ENCODE data around the gene CHML.
A peak's percentile ranks its signal among the peaks of the same experiment; 100 is the strongest.
"Not testable (repeated sequence)": the region's sequence is repeated elsewhere in the genome, so short reads cannot be mapped to it uniquely, and the experiment has no call there.

CHML gene

GRCh38 chr1:241640149-241640866 lies at the start of gene CHML, which contains the start of gene OPN3:
CHML (minus strand) TSS chr1:241640369; CDS start chr1:241635766, 4,603 bp downstream.
OPN3 (minus strand) TSS chr1:241640369; CDS start chr1:241640254, 115 bp downstream.
- peak; percentile 87 for DNase-seq (ENCODE audit: low read depth)

GRCh38 chr1:241688940-241689368 lies 48.8 kb upstream of the CHML start:
- DNase-seq (ENCODE audit: low read depth), result no peak

GRCh38 chr1:241684108-241684507 lies 43.9 kb upstream of the CHML start:
- DNase-seq (ENCODE audit: low read depth), result no peak

GRCh38 chr1:241682921-241683320 lies 42.8 kb upstream of the CHML start:
- no peak for DNase-seq (ENCODE audit: low read depth)

- DNase-seq (ENCODE audit: low read depth), result not testable (repeated sequence)
Observed at GRCh38 chr1:241681861-241682448, 41.8 kb upstream of the CHML start.

GRCh38 chr1:241679961-241680360 lies 39.8 kb upstream of the CHML start:
- no peak for DNase-seq (ENCODE audit: low read depth)

- no peak for DNase-seq (ENCODE audit: low read depth)
Observed at GRCh38 chr1:241679404-241679803, 39.2 kb upstream of the CHML start.

GRCh38 chr1:241678536-241678935 lies 38.4 kb upstream of the CHML start:
- no peak for DNase-seq (ENCODE audit: low read depth)

GRCh38 chr1:241677201-241677600 lies 37.0 kb upstream of the CHML start:
- DNase-seq (ENCODE audit: low read depth), result no peak

- DNase-seq (ENCODE audit: low read depth), result no peak
Observed at GRCh38 chr1:241675983-241676382, 35.8 kb upstream of the CHML start.

- DNase-seq (ENCODE audit: low read depth), result no peak
Observed at GRCh38 chr1:241674805-241675384, 34.7 kb upstream of the CHML start.

GRCh38 chr1:241672301-241672700 lies 32.1 kb upstream of the CHML start:
- DNase-seq (ENCODE audit: low read depth), result no peak

GRCh38 chr1:241666419-241666818 lies 26.2 kb upstream of the CHML start:
- DNase-seq (ENCODE audit: low read depth), result no peak

GRCh38 chr1:241660424-241660972 lies 20.3 kb upstream of the CHML start:
- DNase-seq (ENCODE audit: low read depth), result no peak

- DNase-seq (ENCODE audit: low read depth), result not testable (repeated sequence)
Observed at GRCh38 chr1:241659016-241659415, 18.8 kb upstream of the CHML start.

- no peak for DNase-seq (ENCODE audit: low read depth)
Observed at GRCh38 chr1:241658081-241658793, 18.1 kb upstream of the CHML start.

- DNase-seq (ENCODE audit: low read depth), result no peak
Observed at GRCh38 chr1:241654641-241655040, 14.5 kb upstream of the CHML start.

- no peak for DNase-seq (ENCODE audit: low read depth)
Observed at GRCh38 chr1:241654019-241654418, 13.8 kb upstream of the CHML start.

- DNase-seq (ENCODE audit: low read depth), result no peak
Observed at GRCh38 chr1:241652012-241652411, 11.8 kb upstream of the CHML start, which contains the start of gene WDR64. WDR64 (plus strand) TSS chr1:241652281; CDS start chr1:241652485, 204 bp downstream.

- DNase-seq (ENCODE audit: low read depth), result no peak
Observed at GRCh38 chr1:241648159-241648558, 8.0 kb upstream of the CHML start.

- DNase-seq (ENCODE audit: low read depth), result no peak
Observed at GRCh38 chr1:241647658-241648057, 7.5 kb upstream of the CHML start.

GRCh38 chr1:241646201-241646600 lies 6.0 kb upstream of the CHML start:
- no peak for DNase-seq (ENCODE audit: low read depth)
